Activated CD8-positive, alpha-beta T cell treated with anti-CD3 and anti-CD28 coated beads for 36 hours (primary cell): Measurements from ENCODE around the gene SPAG17. TPM values are rescaled to one million over a fixed set of nuclear protein-coding genes. Genes with fewer than 3 reads are reported as not detected.

Source experiments
- ATAC-seq: fragments of 200-7000 bp; cut with Tn5 transposase; one replicate; pipeline ENCODE4 v1.10.0; 2021; ENCODE audit warnings: mild to moderate bottlenecking, moderate library complexity
- CTCF ChIA-PET: fragments of 350-600 bp; sonication (Branson Sonifier 250); formaldehyde crosslinking; loops from one replicate; lab custom pipeline; 2021; ENCODE audit warnings: antibody characterized with exemption; lab: Charles Lee
- POLR2A ChIA-PET: fragments of 350-600 bp; sonication (Branson Sonifier 250); formaldehyde crosslinking; loops from one replicate; lab custom pipeline; 2021; ENCODE audit warnings: antibody characterized with exemption; lab: Charles Lee
- DNase-seq: peaks from one replicate; pipeline ENCODE4 v3.0.0-alpha.2; 2020
- H3K27ac Mint-ChIP-seq: one replicate; pipeline ENCODE4 v1.8.0; 2021; ENCODE audit warnings: mild to moderate bottlenecking, mixed read lengths
- H3K27me3 Mint-ChIP-seq: one replicate; pipeline ENCODE4 v1.8.0; 2021; ENCODE audit warnings: mixed read lengths
- H3K36me3 Mint-ChIP-seq: one replicate; pipeline ENCODE4 v1.8.0; 2021; ENCODE audit warnings: low read depth, mixed read lengths
- H3K4me1 Mint-ChIP-seq: one replicate; pipeline ENCODE4 v1.8.0; 2021; ENCODE audit warnings: low read depth, mixed read lengths
- H3K4me3 Mint-ChIP-seq: one replicate; pipeline ENCODE4 v1.8.0; 2021; ENCODE audit warnings: mild to moderate bottlenecking, moderate library complexity, mixed read lengths
- H3K9me3 Mint-ChIP-seq: one replicate; pipeline ENCODE4 v1.8.0; 2021; ENCODE audit warnings: mixed read lengths
- intact Hi-C: fragments of 100-400 bp; cut with micrococcal nuclease; formaldehyde crosslinking; loops from one replicate; pipeline ENCODE4 v1.10.0; 2022
- total RNA-seq, 2 experiments: library from RNA; stranded (reverse); gene quantifications; one replicate each; pipeline ENCODE4 v1.2.3, GENCODE V29; 2021
- TF ChIP-seq, protein P1 (sequence below): fragments of 200-600 bp; IDR thresholded peaks from one replicate; pipeline ENCODE4 v1.8.0; 2022; ENCODE audit warnings: antibody characterized with exemption, mild to moderate bottlenecking

SPAG17 gene
- total RNA-seq = not detected

DNA sequence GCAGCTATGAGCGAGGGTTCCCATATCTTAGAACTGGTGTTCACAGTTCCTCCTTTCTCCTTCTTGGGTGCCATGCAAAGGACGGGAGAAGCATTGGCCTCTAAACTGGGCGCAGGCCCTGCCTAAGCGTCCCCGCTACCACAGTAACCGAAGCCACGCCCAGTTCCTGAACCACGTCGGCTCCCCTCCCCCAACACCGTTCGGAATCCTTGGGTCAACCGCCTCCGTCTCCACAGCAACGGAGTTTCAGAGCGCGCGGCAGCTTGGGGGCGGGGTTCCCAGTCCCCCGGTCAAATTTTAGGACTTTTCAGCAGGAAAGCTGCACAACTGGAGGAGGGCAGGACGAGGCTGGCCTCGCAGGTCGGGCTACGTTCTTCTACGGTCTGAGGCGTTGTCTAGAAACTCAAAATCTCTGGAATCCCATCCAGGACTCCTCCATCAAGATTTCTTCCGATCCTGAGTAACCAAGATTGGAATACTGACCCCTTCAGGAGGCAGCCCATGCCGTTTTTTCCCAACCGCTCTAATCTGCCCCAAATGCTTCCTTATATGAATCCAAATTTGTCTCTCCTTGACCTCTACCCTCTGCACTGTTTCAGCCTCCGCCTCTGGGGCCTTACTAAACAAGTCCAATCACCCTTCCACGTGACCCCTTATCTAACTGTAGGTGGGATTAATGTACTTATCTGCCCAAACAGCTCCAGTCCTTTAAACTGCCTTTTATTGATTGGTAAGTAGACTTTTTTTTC lies at the start of gene SPAG17:
Gene SPAG17, minus strand, starts transcription at position 145 of the 749 bp plus-strand sequence. Its CDS starts 71 bp downstream, at position 74.
- peaks cover 2% of the 10 kb centered on the region for H3K4me1 Mint-ChIP-seq
- no peak within 1 kb of the TSS for H3K4me3 Mint-ChIP-seq
- intact Hi-C loops = no loop called here
- H3K9me3 Mint-ChIP-seq = peaks cover 5% of the 10 kb centered on the region
- no peak within 1 kb of the TSS for H3K27ac Mint-ChIP-seq
- DNase-seq (peak; percentile 31), ATAC-seq (peak; percentile 55)
- H3K36me3 Mint-ChIP-seq = no peaks in the 10 kb centered on the region
- ChIA-PET CTCF (no interaction called here), POLR2A (no interaction called here)
- TF ChIP-seq, protein P1, sequence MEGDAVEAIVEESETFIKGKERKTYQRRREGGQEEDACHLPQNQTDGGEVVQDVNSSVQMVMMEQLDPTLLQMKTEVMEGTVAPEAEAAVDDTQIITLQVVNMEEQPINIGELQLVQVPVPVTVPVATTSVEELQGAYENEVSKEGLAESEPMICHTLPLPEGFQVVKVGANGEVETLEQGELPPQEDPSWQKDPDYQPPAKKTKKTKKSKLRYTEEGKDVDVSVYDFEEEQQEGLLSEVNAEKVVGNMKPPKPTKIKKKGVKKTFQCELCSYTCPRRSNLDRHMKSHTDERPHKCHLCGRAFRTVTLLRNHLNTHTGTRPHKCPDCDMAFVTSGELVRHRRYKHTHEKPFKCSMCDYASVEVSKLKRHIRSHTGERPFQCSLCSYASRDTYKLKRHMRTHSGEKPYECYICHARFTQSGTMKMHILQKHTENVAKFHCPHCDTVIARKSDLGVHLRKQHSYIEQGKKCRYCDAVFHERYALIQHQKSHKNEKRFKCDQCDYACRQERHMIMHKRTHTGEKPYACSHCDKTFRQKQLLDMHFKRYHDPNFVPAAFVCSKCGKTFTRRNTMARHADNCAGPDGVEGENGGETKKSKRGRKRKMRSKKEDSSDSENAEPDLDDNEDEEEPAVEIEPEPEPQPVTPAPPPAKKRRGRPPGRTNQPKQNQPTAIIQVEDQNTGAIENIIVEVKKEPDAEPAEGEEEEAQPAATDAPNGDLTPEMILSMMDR = no peak
- peaks cover 7% of the 10 kb centered on the region for H3K27me3 Mint-ChIP-seq

DNA sequence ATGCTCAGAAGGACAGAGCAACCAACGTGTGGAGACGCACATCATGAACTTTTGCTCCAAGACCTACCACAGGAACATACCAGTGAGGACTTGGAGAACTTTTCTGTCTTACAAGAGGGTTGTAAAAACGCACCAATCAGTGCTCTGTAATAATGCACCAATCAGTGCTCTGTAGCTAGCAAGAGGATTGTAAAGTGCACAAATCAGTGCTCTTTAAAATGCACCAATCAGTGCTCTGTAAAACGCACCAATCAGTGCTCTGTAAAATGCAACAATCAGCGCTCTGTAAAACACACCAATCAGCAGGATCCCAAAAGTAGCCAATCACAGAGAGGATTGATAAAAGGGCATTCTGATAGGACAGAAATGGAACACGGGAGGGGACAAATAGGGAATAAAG lies 40.4 kb upstream of the SPAG17 start:
- DNase-seq (no peak), ATAC-seq (no peak)
- H3K27me3 Mint-ChIP-seq = no peaks in the 10 kb centered on the region
- intact Hi-C loops = no loop called here
- peaks cover 2% of the 10 kb centered on the region for H3K9me3 Mint-ChIP-seq
- no peaks in the 10 kb centered on the region for H3K36me3 Mint-ChIP-seq
- TF ChIP-seq, protein P1 = no peak
- H3K4me3 Mint-ChIP-seq = no peak overlapping the region
- CTCF ChIA-PET = no interaction called here
- H3K27ac Mint-ChIP-seq = no peak overlapping the region
- POLR2A ChIA-PET = no interaction called here
- H3K4me1 Mint-ChIP-seq = no peaks in the 10 kb centered on the region

DNA sequence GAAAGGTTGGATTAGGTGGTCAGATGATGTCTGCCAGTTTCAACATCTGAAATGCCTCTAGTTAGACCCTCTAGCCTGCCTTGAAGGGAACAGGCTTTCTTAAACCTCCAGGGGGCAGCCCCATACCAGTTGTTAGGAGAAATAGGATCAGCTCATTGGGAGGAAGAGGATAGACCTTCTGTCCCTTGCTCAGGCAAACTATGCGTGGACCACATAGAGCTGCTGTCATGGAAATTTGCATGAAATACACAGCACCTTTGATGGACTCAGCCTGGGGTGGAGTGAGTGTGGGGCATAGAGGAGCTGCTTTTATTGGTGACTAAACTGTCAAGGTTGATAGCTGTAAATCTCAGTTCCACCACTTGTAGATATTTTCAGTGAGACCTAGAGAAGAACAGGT lies 38.4 kb upstream of the SPAG17 start:
- Mint-ChIP-seq H3K4me3 (no peak overlapping the region), H3K27me3 (no peaks in the 10 kb centered on the region), H3K27ac (no peak overlapping the region), H3K9me3 (peaks cover 2% of the 10 kb centered on the region), H3K36me3 (no peaks in the 10 kb centered on the region), H3K4me1 (no peaks in the 10 kb centered on the region)
- peak; percentile 3 for DNase-seq
- CTCF ChIA-PET = interaction anchor here (0.6 kb wide), 1 partner anchor 1391 kb away, joined by 3 read pairs; no protein-coding TSS in a partner anchor
- intact Hi-C loops = no loop called here
- POLR2A ChIA-PET = no interaction called here
- TF ChIP-seq, protein P1 = no peak
- no peak for ATAC-seq

DNA sequence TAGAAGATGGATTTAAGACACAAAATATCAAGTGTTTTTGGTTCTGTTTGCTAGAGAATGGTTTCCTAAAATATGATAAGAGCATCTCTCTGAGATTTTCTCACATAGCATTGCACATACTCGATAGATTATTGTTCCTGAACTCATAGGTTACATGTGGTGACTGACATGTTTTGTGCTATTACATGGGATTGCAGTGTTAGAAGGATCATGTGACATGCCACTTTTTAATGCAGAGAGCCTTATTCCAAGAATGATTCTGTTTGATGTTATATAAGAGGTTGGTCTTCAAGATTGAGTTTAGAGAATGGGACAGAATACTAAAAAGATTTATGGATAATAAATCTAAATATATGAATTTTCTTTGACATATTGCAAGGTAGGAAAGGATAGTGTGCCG lies 34.4 kb upstream of the SPAG17 start:
- Mint-ChIP-seq H3K27me3 (no peaks in the 10 kb centered on the region), H3K4me3 (no peak overlapping the region), H3K9me3 (no peaks in the 10 kb centered on the region), H3K27ac (no peak overlapping the region), H3K36me3 (no peaks in the 10 kb centered on the region), H3K4me1 (no peaks in the 10 kb centered on the region)
- ChIA-PET POLR2A (no interaction called here), CTCF (no interaction called here)
- DNase-seq = no peak
- intact Hi-C loops = no loop called here
- no peak for ATAC-seq
- TF ChIP-seq, protein P1 = no peak

DNA sequence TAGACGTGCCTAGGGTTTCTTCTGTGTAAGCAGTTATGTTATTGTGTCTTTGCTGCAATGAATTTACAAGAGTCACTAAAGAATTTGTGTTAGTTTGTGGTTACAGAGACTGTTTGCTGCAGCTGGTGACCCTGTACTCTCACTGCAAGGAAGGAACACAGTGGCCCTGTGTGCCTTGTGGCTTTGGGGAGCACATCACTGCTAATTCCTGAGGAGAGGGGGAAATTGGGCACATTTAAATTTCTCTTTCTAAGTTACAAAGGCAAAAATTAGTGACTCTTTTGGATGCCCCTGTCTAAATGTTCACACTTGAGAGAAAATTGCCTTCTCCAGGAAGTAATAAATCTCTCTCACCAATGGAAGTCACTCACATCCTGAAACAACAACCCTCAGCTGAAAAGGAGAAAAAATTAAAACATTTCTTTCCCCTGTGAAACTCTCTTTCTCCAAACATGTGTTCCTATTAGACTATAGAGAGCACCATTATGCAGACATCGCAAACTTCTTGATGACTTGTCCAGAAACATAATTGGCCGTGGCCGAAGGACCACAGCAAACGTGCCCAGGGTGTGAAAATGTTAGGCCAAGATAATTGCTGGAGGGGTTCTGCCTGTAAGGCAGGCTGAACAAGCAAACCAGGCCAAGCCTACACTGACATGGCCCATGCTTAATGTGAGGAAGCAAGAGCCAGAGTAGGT lies 32.3 kb upstream of the SPAG17 start:
- ChIA-PET CTCF (no interaction called here), POLR2A (no interaction called here)
- Mint-ChIP-seq H3K36me3 (no peaks in the 10 kb centered on the region), H3K9me3 (no peaks in the 10 kb centered on the region), H3K27ac (no peak overlapping the region), H3K27me3 (no peaks in the 10 kb centered on the region), H3K4me3 (no peak overlapping the region), H3K4me1 (no peaks in the 10 kb centered on the region)
- intact Hi-C loops = no loop called here
- ATAC-seq = no peak
- TF ChIP-seq, protein P1 = no peak
- no peak for DNase-seq
